ENCODE results near the gene IQCK.

DNA sequence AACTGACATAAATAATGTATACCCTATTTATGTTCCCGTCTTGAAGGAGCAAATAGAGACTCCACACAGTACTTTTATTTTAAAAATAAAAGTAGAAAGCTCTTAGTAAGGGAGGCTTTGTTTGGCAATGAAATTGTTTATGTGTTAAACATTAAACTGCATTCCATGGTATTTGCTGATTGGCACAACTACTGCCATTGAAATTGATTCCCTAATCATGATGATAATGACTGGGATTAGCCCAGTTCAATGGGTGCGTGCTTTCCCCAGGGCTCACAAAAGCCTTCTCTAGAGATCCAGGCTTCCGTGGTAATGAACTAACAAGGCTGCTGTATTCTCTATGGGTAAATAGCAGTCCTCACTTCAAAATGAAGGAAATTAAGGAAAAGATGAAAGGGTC is 99.1 kb downstream of the IQCK start:
- TF ChIP-seq EGR2 (tag by site-specific recombination; IDR thresholded peaks at IDR 0.05; ENCODE audit: low read depth) = no peak
- TF ChIP-seq ZNF169 (tag by site-specific recombination; IDR thresholded peaks at IDR 0.05) = no peak
- no peak for TF ChIP-seq BCL11A (tag by site-specific recombination; IDR thresholded peaks at IDR 0.05; ENCODE audit: low read depth)
- TF ChIP-seq, protein P1, sequence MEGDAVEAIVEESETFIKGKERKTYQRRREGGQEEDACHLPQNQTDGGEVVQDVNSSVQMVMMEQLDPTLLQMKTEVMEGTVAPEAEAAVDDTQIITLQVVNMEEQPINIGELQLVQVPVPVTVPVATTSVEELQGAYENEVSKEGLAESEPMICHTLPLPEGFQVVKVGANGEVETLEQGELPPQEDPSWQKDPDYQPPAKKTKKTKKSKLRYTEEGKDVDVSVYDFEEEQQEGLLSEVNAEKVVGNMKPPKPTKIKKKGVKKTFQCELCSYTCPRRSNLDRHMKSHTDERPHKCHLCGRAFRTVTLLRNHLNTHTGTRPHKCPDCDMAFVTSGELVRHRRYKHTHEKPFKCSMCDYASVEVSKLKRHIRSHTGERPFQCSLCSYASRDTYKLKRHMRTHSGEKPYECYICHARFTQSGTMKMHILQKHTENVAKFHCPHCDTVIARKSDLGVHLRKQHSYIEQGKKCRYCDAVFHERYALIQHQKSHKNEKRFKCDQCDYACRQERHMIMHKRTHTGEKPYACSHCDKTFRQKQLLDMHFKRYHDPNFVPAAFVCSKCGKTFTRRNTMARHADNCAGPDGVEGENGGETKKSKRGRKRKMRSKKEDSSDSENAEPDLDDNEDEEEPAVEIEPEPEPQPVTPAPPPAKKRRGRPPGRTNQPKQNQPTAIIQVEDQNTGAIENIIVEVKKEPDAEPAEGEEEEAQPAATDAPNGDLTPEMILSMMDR (tag by site-specific recombination; IDR thresholded peaks at IDR 0.05) = no peak
- no peak for TF ChIP-seq ZNF76 (tag by site-specific recombination; IDR thresholded peaks at IDR 0.05; ENCODE audit: borderline replicate concordance, low read depth)

Measured in HEK293 (cell line).